Measurements from ENCODE around the gene SEC24C. TPM values are rescaled to one million over a fixed set of nuclear protein-coding genes. Genes with fewer than 3 reads are reported as not detected.

Gene SEC24C
- total and polyA plus RNA-seq, 2 of the 13 experiments (the other 11 are each of a cell fraction or from before 2014, with no cell fraction given): 63.1 to 66.4 TPM

DNA sequence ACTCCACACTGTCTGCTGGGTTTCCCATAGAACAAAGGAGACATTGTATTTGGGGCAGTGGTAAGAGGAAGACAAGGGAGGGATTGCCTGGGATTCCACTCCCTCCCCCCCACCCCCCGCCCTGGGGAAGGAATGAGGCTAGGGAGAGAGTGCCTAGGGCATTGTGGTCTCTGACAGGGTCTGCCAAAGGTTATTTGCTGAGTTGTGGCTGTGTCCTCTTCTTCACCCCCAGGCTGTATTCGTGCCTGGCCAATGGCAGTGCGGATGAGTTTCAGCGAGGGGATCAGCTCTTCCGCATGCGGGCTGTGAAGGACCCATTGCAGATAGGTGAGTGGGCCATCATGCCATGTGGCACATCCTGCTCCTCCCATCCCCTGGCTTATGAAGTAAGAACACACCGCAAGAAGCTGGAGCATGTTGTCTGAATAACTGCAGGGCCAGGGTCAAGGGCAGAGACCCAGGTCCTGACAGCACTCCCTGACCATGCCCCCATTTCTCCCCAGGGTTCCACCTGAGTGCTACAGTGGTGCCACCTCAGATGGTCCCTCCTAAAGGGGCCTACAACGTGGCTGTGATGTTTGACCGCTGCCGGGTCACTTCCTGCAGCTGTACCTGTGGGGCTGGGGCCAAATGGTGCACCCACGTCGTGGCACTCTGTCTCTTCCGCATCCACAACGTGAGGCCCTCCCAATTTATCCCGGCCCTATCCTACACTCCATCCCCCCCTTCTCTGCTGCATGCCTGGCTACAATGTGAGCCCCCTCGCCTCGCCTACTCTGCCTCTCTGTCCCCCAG lies 44.9 kb downstream of the SEC24C start (continued):
- TF ChIP-seq ZNF281 (CRISPR knock-in tag; IDR thresholded peaks at IDR 0.05; ENCODE audit: borderline replicate concordance): no peak

- no peak overlapping the region for H2AFZ ChIP-seq (ENCODE audit: low read length)
- in situ Hi-C loops (cut with HindIII; ENCODE audit: extremely low pct_ligation_motif_present, low pct_unique_long_range_greater_than_20kb): no loop called here
- H3K9me3 ChIP-seq (ENCODE audit: low read length): no peaks in the 10 kb centered on the region
- no peaks in the 10 kb centered on the region; a peak in 1 of 5 replicates for H3K27me3 ChIP-seq (ENCODE audit: control insufficient read depth in 1 of 2, insufficient read depth in 2 of 2, low read length in 2 of 2)
- H4K20me1 ChIP-seq (ENCODE audit: insufficient read depth, low read length): 0 out of 2 replicates have a peak, but pooled peaks cover 2% of the 10 kb centered on the region
- no TSS peak for BruUV-seq (replicated peaks)
- FAIRE-seq: no peak
- peaks cover 33 to 55% of the 10 kb centered on the region in 2 experiments for H3K36me3 ChIP-seq (replicated peaks in 1 of 2; ENCODE audit: control insufficient read depth in 1 of 2, insufficient read depth in 2 of 2, low read length in 2 of 2)
- CTCF ChIA-PET (ENCODE audit: low intra/inter-chr PET ratio, low total read pairs): no interaction called here
- H3K4me2 ChIP-seq (ENCODE audit: low read depth, low read length): no peak overlapping the region
- peaks cover 24% of the 10 kb centered on the region for H3K79me2 ChIP-seq (ENCODE audit: insufficient read depth, low read length)
- no peak overlapping the region for H3K27ac ChIP-seq (ENCODE audit: extremely low read length, insufficient read depth, low read length)
- no peak overlapping the region for H3K9ac ChIP-seq (ENCODE audit: insufficient read depth, low read depth, low read length)
- WGBS (ENCODE audit: low lambda C conversion rate): 99% methylated on average over 10 of the region's 10 CpGs
- H3K4me1 ChIP-seq (ENCODE audit: insufficient read depth, low read length): peaks cover 28% of the 10 kb centered on the region
- no peak for ATAC-seq
- no peak overlapping the region for H3K4me3 ChIP-seq (replicated peaks in 1 of 3; ENCODE audit: insufficient read depth in 1 of 3, low read depth in 2 of 3, low read length in 3 of 3)
- no peak for DNase-seq (ENCODE audit: low spot score)
- intact Hi-C loops (cut with micrococcal nuclease; ENCODE audit: unreplicated experiment): no loop called here
- POLR2A ChIA-PET: no interaction called here
- TF ChIP-seq FOXO1 (CRISPR knock-in tag; IDR thresholded peaks at IDR 0.05) (no peak), ZMYM4 (CRISPR knock-in tag; IDR thresholded peaks at IDR 0.05) (no peak), ZSCAN25 (CRISPR knock-in tag; IDR thresholded peaks at IDR 0.05) (no peak), MATR3 (CRISPR knock-in tag; IDR thresholded peaks at IDR 0.05) (no peak), IKZF4 (CRISPR knock-in tag; IDR thresholded peaks at IDR 0.05; ENCODE audit: borderline replicate concordance, low read depth, not compliant biosample characterization) (no peak), HDAC1 (CRISPR knock-in tag; IDR thresholded peaks at IDR 0.05) (no peak), ZNF841 (CRISPR knock-in tag; IDR thresholded peaks at IDR 0.05; ENCODE audit: borderline replicate concordance) (no peak), CSRNP2 (CRISPR knock-in tag; conservative IDR thresholded peaks at IDR 0.05; ENCODE audit: low read depth) (no peak), ZNF235 (CRISPR knock-in tag; IDR thresholded peaks at IDR 0.05; ENCODE audit: borderline replicate concordance) (no peak), HNF4G (IDR thresholded peaks at IDR 0.05; ENCODE audit: borderline replicate concordance, low read depth, low read length) (no peak), HNF4G (CRISPR knock-in tag; IDR thresholded peaks at IDR 0.05; ENCODE audit: borderline replicate concordance, low read depth) (no peak), PITX1 (CRISPR knock-in tag; IDR thresholded peaks at IDR 0.05) (no peak)
- TF ChIP-seq, protein P1, sequence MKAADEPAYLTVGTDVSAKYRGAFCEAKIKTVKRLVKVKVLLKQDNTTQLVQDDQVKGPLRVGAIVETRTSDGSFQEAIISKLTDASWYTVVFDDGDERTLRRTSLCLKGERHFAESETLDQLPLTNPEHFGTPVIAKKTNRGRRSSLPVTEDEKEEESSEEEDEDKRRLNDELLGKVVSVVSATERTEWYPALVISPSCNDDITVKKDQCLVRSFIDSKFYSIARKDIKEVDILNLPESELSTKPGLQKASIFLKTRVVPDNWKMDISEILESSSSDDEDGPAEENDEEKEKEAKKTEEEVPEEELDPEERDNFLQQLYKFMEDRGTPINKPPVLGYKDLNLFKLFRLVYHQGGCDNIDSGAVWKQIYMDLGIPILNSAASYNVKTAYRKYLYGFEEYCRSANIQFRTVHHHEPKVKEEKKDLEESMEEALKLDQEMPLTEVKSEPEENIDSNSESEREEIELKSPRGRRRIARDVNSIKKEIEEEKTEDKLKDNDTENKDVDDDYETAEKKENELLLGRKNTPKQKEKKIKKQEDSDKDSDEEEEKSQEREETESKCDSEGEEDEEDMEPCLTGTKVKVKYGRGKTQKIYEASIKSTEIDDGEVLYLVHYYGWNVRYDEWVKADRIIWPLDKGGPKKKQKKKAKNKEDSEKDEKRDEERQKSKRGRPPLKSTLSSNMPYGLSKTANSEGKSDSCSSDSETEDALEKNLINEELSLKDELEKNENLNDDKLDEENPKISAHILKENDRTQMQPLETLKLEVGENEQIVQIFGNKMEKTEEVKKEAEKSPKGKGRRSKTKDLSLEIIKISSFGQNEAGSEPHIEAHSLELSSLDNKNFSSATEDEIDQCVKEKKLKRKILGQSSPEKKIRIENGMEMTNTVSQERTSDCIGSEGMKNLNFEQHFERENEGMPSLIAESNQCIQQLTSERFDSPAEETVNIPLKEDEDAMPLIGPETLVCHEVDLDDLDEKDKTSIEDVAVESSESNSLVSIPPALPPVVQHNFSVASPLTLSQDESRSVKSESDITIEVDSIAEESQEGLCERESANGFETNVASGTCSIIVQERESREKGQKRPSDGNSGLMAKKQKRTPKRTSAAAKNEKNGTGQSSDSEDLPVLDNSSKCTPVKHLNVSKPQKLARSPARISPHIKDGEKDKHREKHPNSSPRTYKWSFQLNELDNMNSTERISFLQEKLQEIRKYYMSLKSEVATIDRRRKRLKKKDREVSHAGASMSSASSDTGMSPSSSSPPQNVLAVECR (CRISPR knock-in tag; IDR thresholded peaks at IDR 0.05; ENCODE audit: borderline replicate concordance): no peak
Measured at GRCh38 chr10:73789659-73790055, 45.5 kb downstream of the SEC24C start.

Measured in HepG2 (cell line).